Prostate gland (tissue), 2 donors: ENCODE measurements around the gene GCNA. TPM values are rescaled to one million over a fixed set of nuclear protein-coding genes. Genes with fewer than 3 reads are reported as not detected.

Experiments
- DNase-seq: peaks from one replicate; pipeline ENCODE4 v3.0.0-alpha.2; 2019; ENCODE audit warnings: low spot score
- H3K27ac ChIP-seq, 2 donors: fragments of 200-600 bp; sonication (generic); 2 replicates each; pipeline ENCODE4 v1.5.1; 2017 to 2019
- H3K27me3 ChIP-seq: fragments of 200-600 bp; sonication (generic); replicated peaks from 2 replicates; pipeline ENCODE4 v1.5.1; 2019; ENCODE audit not compliant: insufficient read depth
- H3K36me3 ChIP-seq, 2 donors: fragments of 200-600 bp; sonication (generic); 1 replicate in 1 of 2; 2 replicates in 1 of 2; pipeline versions ENCODE4 v1.5.1 to v1.8.1; 2017 to 2019
- H3K4me1 ChIP-seq: fragments of 200-600 bp; sonication (generic); replicated peaks from 2 replicates; pipeline ENCODE4 v1.5.1; 2019
- H3K4me3 ChIP-seq, 2 donors: fragments of 200-600 bp; sonication (generic); 2 replicates each; pipeline ENCODE4 v1.5.1; 2017 to 2019
- H3K9me3 ChIP-seq: fragments of 200-600 bp; sonication (generic); 2 replicates; pipeline ENCODE4 v1.5.1; 2017
- POLR2A ChIP-seq: fragments of 450-650 bp; IDR thresholded peaks from one replicate; pipeline ENCODE4 v1.6.1; 2016; ENCODE audit warnings: antibody characterized with exemption, mild to moderate bottlenecking
- POLR2AphosphoS5 ChIP-seq: sonication (generic); formaldehyde crosslinking; IDR thresholded peaks from one replicate; pipeline ENCODE4 v1.6.1; 2017; ENCODE audit warnings: antibody characterized with exemption
- WGBS: methylation state at CpG from one replicate; pipeline ENCODE4 v1.1.5; 2018; 5-methylcytosine and 5-hydroxymethylcytosine counted together
- intact Hi-C: fragments of 100-400 bp; cut with DNase I; formaldehyde crosslinking; loops from one replicate; pipeline ENCODE4 v1.14.2; 2022
- total RNA-seq, 2 donors: library from RNA; depleted of rRNA; stranded (reverse); fragments of >200 nt; gene quantifications; one replicate each; pipeline ENCODE4 v1.1.0, GENCODE V29; 2016
- TF ChIP-seq, protein P1 (sequence below), 4 experiments: fragments of 200-600 bp in 2 of 4; fragments of 450-650 bp in 2 of 4; sonication (generic) in 2 of 4; IDR thresholded peaks; 1 replicate in 3 of 4; 2 replicates in 1 of 4; pipeline ENCODE4 v1.5.1; 2016 to 2019; ENCODE audit warnings: antibody characterized with exemption in 4 of 4, mild to moderate bottlenecking in 2 of 4, moderate library complexity in 2 of 4

GCNA gene
- total RNA-seq, 2 donors from 2014 or later = 1.4 to 18.0 TPM

- 79% methylated on average over 4 of the region's 4 CpGs for WGBS
- intact Hi-C loops = no loop called here
- TF ChIP-seq POLR2A (no peak), POLR2AphosphoS5 (no peak)
- TF ChIP-seq, protein P1, sequence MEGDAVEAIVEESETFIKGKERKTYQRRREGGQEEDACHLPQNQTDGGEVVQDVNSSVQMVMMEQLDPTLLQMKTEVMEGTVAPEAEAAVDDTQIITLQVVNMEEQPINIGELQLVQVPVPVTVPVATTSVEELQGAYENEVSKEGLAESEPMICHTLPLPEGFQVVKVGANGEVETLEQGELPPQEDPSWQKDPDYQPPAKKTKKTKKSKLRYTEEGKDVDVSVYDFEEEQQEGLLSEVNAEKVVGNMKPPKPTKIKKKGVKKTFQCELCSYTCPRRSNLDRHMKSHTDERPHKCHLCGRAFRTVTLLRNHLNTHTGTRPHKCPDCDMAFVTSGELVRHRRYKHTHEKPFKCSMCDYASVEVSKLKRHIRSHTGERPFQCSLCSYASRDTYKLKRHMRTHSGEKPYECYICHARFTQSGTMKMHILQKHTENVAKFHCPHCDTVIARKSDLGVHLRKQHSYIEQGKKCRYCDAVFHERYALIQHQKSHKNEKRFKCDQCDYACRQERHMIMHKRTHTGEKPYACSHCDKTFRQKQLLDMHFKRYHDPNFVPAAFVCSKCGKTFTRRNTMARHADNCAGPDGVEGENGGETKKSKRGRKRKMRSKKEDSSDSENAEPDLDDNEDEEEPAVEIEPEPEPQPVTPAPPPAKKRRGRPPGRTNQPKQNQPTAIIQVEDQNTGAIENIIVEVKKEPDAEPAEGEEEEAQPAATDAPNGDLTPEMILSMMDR (IDR thresholded peaks at IDR 0.05) = no peak
- Histone ChIP-seq H3K27me3 (no peaks in the 10 kb centered on the region), H3K4me3 (no peak overlapping the region), H3K9me3 (no peaks in the 10 kb centered on the region), H3K36me3 (no peaks in the 10 kb centered on the region), H3K27ac (no peak overlapping the region), H3K4me1 (no peaks in the 10 kb centered on the region)
- DNase-seq = no peak
These were observed 36.8 kb downstream of the GCNA start for GRCh38 chrX:71615056-71615455.

- Histone ChIP-seq H3K9me3 (no peaks in the 10 kb centered on the region), H3K4me1 (no peaks in the 10 kb centered on the region), H3K36me3 (no peaks in the 10 kb centered on the region), H3K27me3 (no peaks in the 10 kb centered on the region), H3K27ac (no peak overlapping the region), H3K4me3 (no peak overlapping the region)
- TF ChIP-seq POLR2A (no peak), POLR2AphosphoS5 (no peak)
- TF ChIP-seq, protein P1 (IDR thresholded peaks at IDR 0.05) = no peak
- DNase-seq = no peak
- 100% methylated on average over 2 of the region's 10 CpGs for WGBS
- intact Hi-C loops = no loop called here
These were observed 37.7 kb downstream of the GCNA start for GRCh38 chrX:71615954-71616353.

GRCh38 chrX:71616672-71617529, 38.7 kb downstream of the GCNA start:
- Histone ChIP-seq H3K4me1 (no peaks in the 10 kb centered on the region), H3K9me3 (no peaks in the 10 kb centered on the region), H3K27ac (no peak overlapping the region), H3K36me3 (no peaks in the 10 kb centered on the region), H3K27me3 (no peaks in the 10 kb centered on the region), H3K4me3 (no peak overlapping the region)
- no peak for DNase-seq
- intact Hi-C loops = no loop called here
- TF ChIP-seq POLR2A = no peak
- no peak for TF ChIP-seq POLR2AphosphoS5
- TF ChIP-seq, protein P1 (IDR thresholded peaks at IDR 0.05) = no peak
- WGBS = 76% methylated on average over 12 of the region's 43 CpGs

DNA sequence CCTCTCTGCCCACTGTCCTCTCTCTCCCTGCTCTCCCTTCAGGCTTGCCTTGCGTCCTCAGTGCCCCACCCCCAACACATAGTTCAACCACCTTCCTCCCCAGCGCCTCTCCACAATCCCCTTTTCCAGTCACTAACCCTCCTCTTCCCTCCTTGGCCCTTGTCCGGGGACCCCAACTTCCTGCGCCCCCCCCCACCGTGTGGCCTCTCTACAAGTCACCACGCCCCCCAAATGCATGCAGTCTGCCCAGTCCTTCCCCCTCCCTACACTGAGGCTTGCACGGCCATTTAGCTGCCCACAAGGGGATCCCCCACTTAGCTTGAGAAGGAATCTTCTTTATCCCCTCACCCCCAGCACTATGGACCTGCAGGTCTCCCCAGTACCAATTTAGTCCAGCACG, 39.5 kb downstream of the GCNA start:
- Histone ChIP-seq H3K36me3 (no peaks in the 10 kb centered on the region), H3K4me1 (no peaks in the 10 kb centered on the region), H3K27ac (no peak overlapping the region), H3K9me3 (no peaks in the 10 kb centered on the region), H3K4me3 (no peak overlapping the region), H3K27me3 (no peaks in the 10 kb centered on the region)
- intact Hi-C loops = no loop called here
- no peak for DNase-seq
- TF ChIP-seq, protein P1 (IDR thresholded peaks at IDR 0.05) = no peak
- no peak for TF ChIP-seq POLR2A
- TF ChIP-seq POLR2AphosphoS5 = no peak
- 73% methylated on average over 7 of the region's 8 CpGs for WGBS

DNA sequence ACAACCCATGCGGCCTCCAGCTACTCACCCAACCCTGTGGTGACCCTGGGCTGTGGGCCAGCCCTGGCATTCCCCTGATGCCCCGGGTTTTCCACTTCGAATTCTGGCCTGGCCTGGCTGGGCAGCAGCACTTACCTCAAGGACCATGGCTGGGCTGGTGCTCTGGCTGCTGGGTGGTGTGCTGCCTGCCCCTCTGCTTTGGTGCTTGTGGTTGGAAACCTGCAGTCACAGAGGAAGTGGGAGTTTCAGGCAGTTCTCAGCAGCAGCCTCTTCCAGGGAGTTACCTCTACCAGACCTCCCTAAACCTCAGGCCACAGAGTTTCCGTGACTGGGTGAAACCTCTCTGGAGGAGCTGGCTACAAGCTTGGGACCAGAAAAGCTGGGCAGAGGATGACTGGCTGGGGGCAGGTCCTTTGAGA, 40.1 kb downstream of the GCNA start, which contains the start of gene CXCR3:
Gene CXCR3, minus strand, starts transcription at position 209 of the 419 bp plus-strand sequence. Its CDS starts 62 bp downstream, at position 147.
- Histone ChIP-seq H3K4me3 (no peak within 1 kb of the TSS), H3K4me1 (no peaks in the 10 kb centered on the region), H3K36me3 (no peaks in the 10 kb centered on the region), H3K9me3 (no peaks in the 10 kb centered on the region), H3K27ac (no peak within 1 kb of the TSS), H3K27me3 (no peaks in the 10 kb centered on the region)
- intact Hi-C loops = no loop called here
- DNase-seq = no peak
- TF ChIP-seq POLR2AphosphoS5 (no peak), POLR2A (no peak)
- TF ChIP-seq, protein P1 (IDR thresholded peaks at IDR 0.05) = no peak
- WGBS = 86% methylated on average over 1 of the region's 4 CpGs
